ENCODE measurements around the gene CCDC157. TPM values are rescaled to one million over a fixed set of nuclear protein-coding genes. Genes with fewer than 3 reads are reported as not detected.

The CCDC157 gene
- polyA plus RNA-seq, 1 of the 3 experiments (the other 2 are of a cell fraction) = 5.8 TPM

DNA sequence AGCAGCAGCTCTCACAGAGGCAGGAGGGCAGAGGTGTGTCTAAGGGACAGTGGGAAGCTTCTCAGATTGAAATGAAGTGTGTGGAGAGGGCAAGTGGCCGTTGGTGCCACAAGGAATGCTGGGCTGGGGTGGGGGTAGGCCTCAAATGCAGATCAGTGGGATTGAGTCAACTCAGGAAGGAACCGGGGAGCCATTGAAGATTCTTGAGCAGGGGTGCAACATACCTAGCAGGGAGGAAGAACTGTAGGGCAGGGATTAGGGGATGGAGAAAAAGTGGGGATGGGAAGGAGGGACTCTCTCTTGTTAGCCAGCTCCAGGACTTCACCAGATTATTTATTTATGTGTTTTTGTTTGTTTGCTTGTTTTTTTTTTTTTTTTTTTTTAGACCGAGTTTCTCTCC, 37.1 kb downstream of the CCDC157 start:
- Histone ChIP-seq H3K9me3 (no peaks in the 10 kb centered on the region), H3K36me3 (replicated peaks in 1 of 2; ENCODE audit: control insufficient read depth in 1 of 2, insufficient read depth in 2 of 2, low read length in 1 of 2) (no peaks in the 10 kb centered on the region), H2AFZ (ENCODE audit: low read depth) (no peak overlapping the region), H3K9me2 (no peaks in the 10 kb centered on the region), H3K4me3 (ENCODE audit: low read depth in 2 of 2, low read length in 1 of 2) (no peak overlapping the region), H3F3A (replicated peaks; ENCODE audit: insufficient read depth) (no peaks in the 10 kb centered on the region), H3K9ac (no peak overlapping the region), H3K79me2 (ENCODE audit: insufficient read depth) (peaks cover 25% of the 10 kb centered on the region), H3K27me3 (ENCODE audit: insufficient read depth) (no peaks in the 10 kb centered on the region), H3K27ac (ENCODE audit: low read depth in 2 of 2, low read length in 1 of 2) (no peak overlapping the region), H3K4me2 (no peak overlapping the region), H4K20me1 (ENCODE audit: insufficient read depth) (0 out of 2 replicates have a peak, but pooled peaks cover 6% of the 10 kb centered on the region), H3K4me1 (ENCODE audit: control insufficient read depth in 1 of 2, insufficient read depth in 2 of 2, low read depth in 1 of 2, low read length in 1 of 2) (peaks cover 0 to 14% of the 10 kb centered on the region in 2 experiments; a peak in 2 of 4 replicates)
- DNase-seq = no peak
- TF ChIP-seq, protein P1, sequence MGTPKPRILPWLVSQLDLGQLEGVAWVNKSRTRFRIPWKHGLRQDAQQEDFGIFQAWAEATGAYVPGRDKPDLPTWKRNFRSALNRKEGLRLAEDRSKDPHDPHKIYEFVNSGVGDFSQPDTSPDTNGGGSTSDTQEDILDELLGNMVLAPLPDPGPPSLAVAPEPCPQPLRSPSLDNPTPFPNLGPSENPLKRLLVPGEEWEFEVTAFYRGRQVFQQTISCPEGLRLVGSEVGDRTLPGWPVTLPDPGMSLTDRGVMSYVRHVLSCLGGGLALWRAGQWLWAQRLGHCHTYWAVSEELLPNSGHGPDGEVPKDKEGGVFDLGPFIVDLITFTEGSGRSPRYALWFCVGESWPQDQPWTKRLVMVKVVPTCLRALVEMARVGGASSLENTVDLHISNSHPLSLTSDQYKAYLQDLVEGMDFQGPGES (IDR thresholded peaks at IDR 0.05; ENCODE audit: low read depth, low read length) = no peak
- TF ChIP-seq RAD21 (IDR thresholded peaks at IDR 0.05; ENCODE audit: low read length) = no peak
- POLR2A ChIA-PET = interaction anchor here (0.6 to 0.9 kb wide), 2 partner anchors 30 to 185 kb away, joined by 3 to 6 read pairs; no protein-coding TSS in a partner anchor
- CTCF ChIA-PET = interaction anchor here (0.9 to 15.4 kb wide), 3 partner anchors 29 to 106 kb away, joined by 4 to 228 read pairs (median 6); partner anchors contain the start of genes CASTOR1 and MTFP1
- 86% methylated on average over 3 of the region's 3 CpGs for WGBS (ENCODE audit: low lambda C conversion rate)

DNA sequence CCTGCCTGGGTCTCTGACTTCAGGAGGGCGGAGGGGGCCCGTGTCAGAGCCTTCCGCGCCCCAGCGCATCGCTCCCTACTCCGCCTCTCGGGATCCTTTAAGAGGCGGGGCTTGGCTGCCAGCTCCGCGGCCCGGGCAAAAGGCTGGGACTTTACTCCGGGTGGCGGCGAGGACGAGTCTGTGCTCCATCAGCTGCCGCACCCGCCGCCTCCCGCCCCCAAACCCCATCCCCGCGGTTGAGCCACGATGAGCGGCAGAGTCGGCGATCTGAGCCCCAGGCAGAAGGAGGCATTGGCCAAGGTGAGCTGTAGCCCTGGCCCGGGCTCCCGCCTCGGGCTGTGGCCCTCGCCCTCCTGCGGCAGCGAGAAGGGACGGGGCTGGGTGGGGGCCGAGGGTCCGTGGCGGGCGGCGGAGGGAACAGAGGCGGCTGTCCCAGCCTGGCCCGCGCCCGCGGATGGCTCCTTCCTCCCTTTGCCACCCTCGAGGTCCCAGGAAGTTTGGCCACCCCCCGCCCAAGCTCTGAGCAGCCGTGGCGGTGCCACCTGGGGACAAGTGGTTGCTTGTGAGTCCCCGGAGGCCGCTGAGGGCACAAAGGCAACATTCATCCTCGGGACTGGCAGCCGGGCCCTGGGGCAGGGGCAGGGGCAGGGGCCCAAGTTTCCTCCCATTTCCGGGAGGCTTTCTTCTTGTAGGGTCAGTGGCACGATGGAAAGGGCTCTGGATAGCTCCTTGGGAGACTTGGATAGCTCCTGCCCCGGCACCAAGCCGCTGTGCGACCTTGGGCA, 40.3 kb downstream of the CCDC157 start, which contains the start of gene SEC14L2:
SEC14L2 (plus strand) TSS at position 148 of the 785 bp plus-strand sequence; CDS start at position 247, 99 bp downstream.
- Histone ChIP-seq H3K4me1 (ENCODE audit: control insufficient read depth in 1 of 2, insufficient read depth in 2 of 2, low read depth in 1 of 2, low read length in 1 of 2) (peaks cover 0 to 14% of the 10 kb centered on the region in 2 experiments; a peak in 2 of 4 replicates), H3K79me2 (ENCODE audit: insufficient read depth) (peaks cover 36% of the 10 kb centered on the region), H3K36me3 (replicated peaks in 1 of 2; ENCODE audit: control insufficient read depth in 1 of 2, insufficient read depth in 2 of 2, low read length in 1 of 2) (no peaks in the 10 kb centered on the region), H3K9me3 (no peaks in the 10 kb centered on the region), H4K20me1 (ENCODE audit: insufficient read depth) (0 out of 2 replicates have a peak, but pooled peaks cover 6% of the 10 kb centered on the region), H3K4me3 (ENCODE audit: low read depth in 2 of 2, low read length in 1 of 2) (peak within 1 kb of the TSS; percentile 63 to 75), H3K27me3 (ENCODE audit: insufficient read depth) (no peaks in the 10 kb centered on the region), H2AFZ (ENCODE audit: low read depth) (peak within 1 kb of the TSS; percentile 66), H3F3A (replicated peaks; ENCODE audit: insufficient read depth) (no peaks in the 10 kb centered on the region), H3K9me2 (no peaks in the 10 kb centered on the region), H3K9ac (peak within 1 kb of the TSS; percentile 76), H3K4me2 (peak within 1 kb of the TSS; percentile 96), H3K27ac (ENCODE audit: low read depth in 2 of 2, low read length in 1 of 2) (no peak within 1 kb of the TSS; a peak in 1 of 4 replicates)
- ChIA-PET POLR2A (interaction anchor here (0.5 to 3.0 kb wide), 5 partner anchors 8 to 102 kb away, joined by 3 to 19 read pairs (median 3); no protein-coding TSS in a partner anchor), CTCF (interaction anchor here (0.8 to 15.4 kb wide), 12 partner anchors 11 to 362 kb away, joined by 3 to 228 read pairs (median 4); partner anchors contain the start of genes CASTOR1 and RNF215)
- WGBS (ENCODE audit: low lambda C conversion rate) = no CpG with 5 or more reads among the region's 56 CpGs
- peak; percentile 90 for DNase-seq
- TF ChIP-seq, protein P2, sequence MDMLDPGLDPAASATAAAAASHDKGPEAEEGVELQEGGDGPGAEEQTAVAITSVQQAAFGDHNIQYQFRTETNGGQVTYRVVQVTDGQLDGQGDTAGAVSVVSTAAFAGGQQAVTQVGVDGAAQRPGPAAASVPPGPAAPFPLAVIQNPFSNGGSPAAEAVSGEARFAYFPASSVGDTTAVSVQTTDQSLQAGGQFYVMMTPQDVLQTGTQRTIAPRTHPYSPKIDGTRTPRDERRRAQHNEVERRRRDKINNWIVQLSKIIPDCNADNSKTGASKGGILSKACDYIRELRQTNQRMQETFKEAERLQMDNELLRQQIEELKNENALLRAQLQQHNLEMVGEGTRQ (IDR thresholded peaks at IDR 0.05; ENCODE audit: borderline replicate concordance, low read depth, low read length) = no peak
- TF ChIP-seq, protein P3, sequence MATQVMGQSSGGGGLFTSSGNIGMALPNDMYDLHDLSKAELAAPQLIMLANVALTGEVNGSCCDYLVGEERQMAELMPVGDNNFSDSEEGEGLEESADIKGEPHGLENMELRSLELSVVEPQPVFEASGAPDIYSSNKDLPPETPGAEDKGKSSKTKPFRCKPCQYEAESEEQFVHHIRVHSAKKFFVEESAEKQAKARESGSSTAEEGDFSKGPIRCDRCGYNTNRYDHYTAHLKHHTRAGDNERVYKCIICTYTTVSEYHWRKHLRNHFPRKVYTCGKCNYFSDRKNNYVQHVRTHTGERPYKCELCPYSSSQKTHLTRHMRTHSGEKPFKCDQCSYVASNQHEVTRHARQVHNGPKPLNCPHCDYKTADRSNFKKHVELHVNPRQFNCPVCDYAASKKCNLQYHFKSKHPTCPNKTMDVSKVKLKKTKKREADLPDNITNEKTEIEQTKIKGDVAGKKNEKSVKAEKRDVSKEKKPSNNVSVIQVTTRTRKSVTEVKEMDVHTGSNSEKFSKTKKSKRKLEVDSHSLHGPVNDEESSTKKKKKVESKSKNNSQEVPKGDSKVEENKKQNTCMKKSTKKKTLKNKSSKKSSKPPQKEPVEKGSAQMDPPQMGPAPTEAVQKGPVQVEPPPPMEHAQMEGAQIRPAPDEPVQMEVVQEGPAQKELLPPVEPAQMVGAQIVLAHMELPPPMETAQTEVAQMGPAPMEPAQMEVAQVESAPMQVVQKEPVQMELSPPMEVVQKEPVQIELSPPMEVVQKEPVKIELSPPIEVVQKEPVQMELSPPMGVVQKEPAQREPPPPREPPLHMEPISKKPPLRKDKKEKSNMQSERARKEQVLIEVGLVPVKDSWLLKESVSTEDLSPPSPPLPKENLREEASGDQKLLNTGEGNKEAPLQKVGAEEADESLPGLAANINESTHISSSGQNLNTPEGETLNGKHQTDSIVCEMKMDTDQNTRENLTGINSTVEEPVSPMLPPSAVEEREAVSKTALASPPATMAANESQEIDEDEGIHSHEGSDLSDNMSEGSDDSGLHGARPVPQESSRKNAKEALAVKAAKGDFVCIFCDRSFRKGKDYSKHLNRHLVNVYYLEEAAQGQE (IDR thresholded peaks at IDR 0.05; ENCODE audit: low read depth, low read length) = peak; percentile 63; the same call in 1 of the 2 replicates
- TF ChIP-seq, protein P4, sequence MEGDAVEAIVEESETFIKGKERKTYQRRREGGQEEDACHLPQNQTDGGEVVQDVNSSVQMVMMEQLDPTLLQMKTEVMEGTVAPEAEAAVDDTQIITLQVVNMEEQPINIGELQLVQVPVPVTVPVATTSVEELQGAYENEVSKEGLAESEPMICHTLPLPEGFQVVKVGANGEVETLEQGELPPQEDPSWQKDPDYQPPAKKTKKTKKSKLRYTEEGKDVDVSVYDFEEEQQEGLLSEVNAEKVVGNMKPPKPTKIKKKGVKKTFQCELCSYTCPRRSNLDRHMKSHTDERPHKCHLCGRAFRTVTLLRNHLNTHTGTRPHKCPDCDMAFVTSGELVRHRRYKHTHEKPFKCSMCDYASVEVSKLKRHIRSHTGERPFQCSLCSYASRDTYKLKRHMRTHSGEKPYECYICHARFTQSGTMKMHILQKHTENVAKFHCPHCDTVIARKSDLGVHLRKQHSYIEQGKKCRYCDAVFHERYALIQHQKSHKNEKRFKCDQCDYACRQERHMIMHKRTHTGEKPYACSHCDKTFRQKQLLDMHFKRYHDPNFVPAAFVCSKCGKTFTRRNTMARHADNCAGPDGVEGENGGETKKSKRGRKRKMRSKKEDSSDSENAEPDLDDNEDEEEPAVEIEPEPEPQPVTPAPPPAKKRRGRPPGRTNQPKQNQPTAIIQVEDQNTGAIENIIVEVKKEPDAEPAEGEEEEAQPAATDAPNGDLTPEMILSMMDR (IDR thresholded peaks at IDR 0.05) = no peak
- no peak for TF ChIP-seq YY1 (IDR thresholded peaks at IDR 0.05; ENCODE audit: low read depth)
- no peak for TF ChIP-seq CHD2 (IDR thresholded peaks at IDR 0.05; ENCODE audit: low read length, partially characterized antibody)
- TF ChIP-seq, protein P5, sequence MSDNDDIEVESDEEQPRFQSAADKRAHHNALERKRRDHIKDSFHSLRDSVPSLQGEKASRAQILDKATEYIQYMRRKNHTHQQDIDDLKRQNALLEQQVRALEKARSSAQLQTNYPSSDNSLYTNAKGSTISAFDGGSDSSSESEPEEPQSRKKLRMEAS (IDR thresholded peaks at IDR 0.05; ENCODE audit: low read depth) = peak; percentile 54; the same call in 1 of the 2 replicates
- 0 out of 2 replicates have a peak, but pooled peaks have one; percentile 47 for TF ChIP-seq TAF1 (IDR thresholded peaks at IDR 0.05; ENCODE audit: borderline replicate concordance, low read depth, low read length)
- peak; percentile 60; the same call in 1 of the 2 replicates for TF ChIP-seq NFIC (IDR thresholded peaks at IDR 0.05; ENCODE audit: borderline replicate concordance)
- TF ChIP-seq, protein P1 (IDR thresholded peaks at IDR 0.05; ENCODE audit: low read depth, low read length) = no peak
- TF ChIP-seq, protein P6, sequence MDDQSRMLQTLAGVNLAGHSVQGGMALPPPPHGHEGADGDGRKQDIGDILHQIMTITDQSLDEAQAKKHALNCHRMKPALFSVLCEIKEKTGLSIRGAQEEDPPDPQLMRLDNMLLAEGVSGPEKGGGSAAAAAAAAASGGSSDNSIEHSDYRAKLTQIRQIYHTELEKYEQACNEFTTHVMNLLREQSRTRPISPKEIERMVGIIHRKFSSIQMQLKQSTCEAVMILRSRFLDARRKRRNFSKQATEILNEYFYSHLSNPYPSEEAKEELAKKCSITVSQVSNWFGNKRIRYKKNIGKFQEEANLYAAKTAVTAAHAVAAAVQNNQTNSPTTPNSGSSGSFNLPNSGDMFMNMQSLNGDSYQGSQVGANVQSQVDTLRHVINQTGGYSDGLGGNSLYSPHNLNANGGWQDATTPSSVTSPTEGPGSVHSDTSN (IDR thresholded peaks at IDR 0.05) = peak; percentile 38; the same call in 1 of the 2 replicates
- TF ChIP-seq POLR2AphosphoS5 (IDR thresholded peaks at IDR 0.05; ENCODE audit: low read depth, low read length) = peak; percentile 69
